DND-41 (cell line): ENCODE measurements around the gene LRRC66.

Experiments
- CTCF ChIP-seq: IDR thresholded peaks from 2 replicates; pipeline ENCODE4 v1.5.1; 2012; ENCODE audit warnings: borderline replicate concordance, low read length, moderate library complexity, mild to moderate bottlenecking; ENCODE audit not compliant: poor library complexity, severe bottlenecking; ENCODE audit errors: extremely low read depth
- EZH2 ChIP-seq: IDR thresholded peaks from 3 replicates; pipeline ENCODE4 v1.6.1; 2012; ENCODE audit warnings: borderline replicate concordance, low read depth, mild to moderate bottlenecking, moderate library complexity, low read length, inconsistent platforms; ENCODE audit not compliant: severe bottlenecking

- TF ChIP-seq CTCF (no peak), EZH2 (no peak)
These were observed 14.4 kb downstream of the LRRC66 start for GRCh38 chr4:52005604-52006273.
